OCI-LY7 (cell line): ENCODE results near the gene DMKN.

Experiments
- CTCF ChIP-seq: fragments of 200-600 bp; sonication (generic); conservative IDR thresholded peaks from 2 replicates; pipeline ENCODE4 v1.5.1; 2014; ENCODE audit warnings: mild to moderate bottlenecking, antibody characterized with exemption, low read length, moderate library complexity, mixed read lengths
- EZH2phosphoT487 ChIP-seq: fragments of 200-600 bp; sonication (generic); IDR thresholded peaks from 2 replicates; pipeline ENCODE4 v1.6.1; 2018; ENCODE audit warnings: low read depth, borderline replicate concordance, mild to moderate bottlenecking, mixed run types, antibody characterized with exemption, low read length, moderate library complexity, mixed read lengths

DNA sequence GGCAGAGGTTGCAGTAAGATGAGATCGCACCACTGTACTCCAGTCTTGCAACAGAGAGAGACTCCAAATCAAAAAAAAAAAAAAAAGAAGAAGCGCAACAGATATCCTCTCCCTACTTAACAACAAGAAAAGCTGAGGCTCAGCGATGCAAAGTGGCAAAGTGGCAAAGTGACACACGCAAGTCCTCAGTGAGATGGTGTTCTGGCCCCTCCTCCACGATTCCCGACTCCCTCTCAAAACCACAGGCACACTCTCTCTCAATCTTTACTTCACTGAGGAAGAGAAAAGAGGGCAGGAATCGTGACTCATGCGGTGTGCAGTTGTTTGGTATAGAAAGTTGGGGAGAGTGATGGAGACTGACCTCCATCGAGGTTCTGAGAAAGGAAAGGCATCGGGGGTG is 52.8 kb downstream of the DMKN start:
- no peak for TF ChIP-seq CTCF
- TF ChIP-seq EZH2phosphoT487 = no peak
